GM19193 (cell line): ENCODE data around the gene KDR.

ENCODE experiments used
- POLR2A ChIP-seq: IDR thresholded peaks from 4 replicates; pipeline ENCODE4 v1.6.1; 2011; ENCODE audit not compliant: insufficient read depth, insufficient read length; ENCODE audit errors: extremely low read depth

The KDR gene

GRCh38 chr4:55075823-55076716 lies 49.3 kb downstream of the KDR start:
- TF ChIP-seq POLR2A = no peak

GRCh38 chr4:55075376-55075775 lies 50.0 kb downstream of the KDR start:
- TF ChIP-seq POLR2A = no peak

GRCh38 chr4:55074386-55074785 lies 51.0 kb downstream of the KDR start:
- no peak for TF ChIP-seq POLR2A

GRCh38 chr4:55071951-55072350 lies 53.4 kb downstream of the KDR start:
- TF ChIP-seq POLR2A = no peak

- TF ChIP-seq POLR2A = no peak
These were observed 56.1 kb downstream of the KDR start for GRCh38 chr4:55069248-55069647.

- no peak for TF ChIP-seq POLR2A
These were observed 56.9 kb downstream of the KDR start for GRCh38 chr4:55068522-55068921.

GRCh38 chr4:55066018-55066417 lies 59.4 kb downstream of the KDR start:
- no peak for TF ChIP-seq POLR2A

GRCh38 chr4:55055529-55055928 lies 69.9 kb downstream of the KDR start:
- no peak for TF ChIP-seq POLR2A

GRCh38 chr4:55051532-55051931 lies 73.9 kb downstream of the KDR start:
- no peak for TF ChIP-seq POLR2A

- no peak for TF ChIP-seq POLR2A
These were observed 74.9 kb downstream of the KDR start for GRCh38 chr4:55050418-55050950.

GRCh38 chr4:55038176-55038890 lies 87.1 kb downstream of the KDR start:
- TF ChIP-seq POLR2A = no peak

- no peak for TF ChIP-seq POLR2A
These were observed 87.7 kb downstream of the KDR start for GRCh38 chr4:55037728-55038127.

GRCh38 chr4:55036405-55036804 lies 89.0 kb downstream of the KDR start:
- TF ChIP-seq POLR2A = no peak

- TF ChIP-seq POLR2A = no peak
These were observed 89.5 kb downstream of the KDR start for GRCh38 chr4:55035892-55036291.

- TF ChIP-seq POLR2A = no peak
These were observed 92.1 kb downstream of the KDR start for GRCh38 chr4:55033296-55033695.

- no peak for TF ChIP-seq POLR2A
These were observed 92.6 kb downstream of the KDR start for GRCh38 chr4:55032788-55033187.

- no peak for TF ChIP-seq POLR2A
These were observed 93.2 kb downstream of the KDR start for GRCh38 chr4:55032179-55032578.

- TF ChIP-seq POLR2A = no peak
These were observed 94.2 kb downstream of the KDR start for GRCh38 chr4:55031158-55031557.
